Lower leg skin (tissue), 4 donors: ENCODE results near the gene TMEM121B. TPM values are rescaled to one million over a fixed set of nuclear protein-coding genes. Genes with fewer than 3 reads are reported as not detected.

ENCODE experiments used
- DNase-seq, 2 donors: peaks; one replicate each; pipeline ENCODE4 v3.0.0-alpha.2; 2019; ENCODE audit warnings: low spot score in 2 of 2
- H3K4me3 ChIP-seq: fragments of 200-600 bp; sonication (generic); 2 replicates; pipeline ENCODE4 v1.5.1; 2017; ENCODE audit warnings: mild to moderate bottlenecking, low read depth; ENCODE audit not compliant: poor library complexity, severe bottlenecking
- POLR2A ChIP-seq, 2 donors: fragments of 450-650 bp; IDR thresholded peaks; one replicate each; pipeline ENCODE4 v1.6.1; 2016 to 2017; ENCODE audit warnings: antibody characterized with exemption in 2 of 2, mild to moderate bottlenecking in 1 of 2, moderate library complexity in 1 of 2
- WGBS, 2 donors: methylation state at CpG; one replicate each; pipeline ENCODE4 v1.1.5; 2018; 5-methylcytosine and 5-hydroxymethylcytosine counted together
- intact Hi-C: fragments of 100-400 bp; cut with DNase I; formaldehyde crosslinking; loops from one replicate; pipeline ENCODE4 v1.15.0; 2023; ENCODE audit warnings: low total_unique reads
- total RNA-seq, 4 donors: library from RNA; depleted of rRNA; stranded (reverse); fragments of >200 nt; gene quantifications; one replicate each; pipeline ENCODE4 v1.1.0, GENCODE V29; 2016
- TF ChIP-seq, protein P1 (sequence below), 3 donors: fragments of 450-650 bp; IDR thresholded peaks; one replicate each; pipeline ENCODE4 v1.5.1; 2016; ENCODE audit warnings: antibody characterized with exemption in 3 of 3, mild to moderate bottlenecking in 3 of 3, moderate library complexity in 2 of 3

The TMEM121B gene
- total RNA-seq, 4 donors from 2014 or later: 0.53 to 2.6 (median 1.0) TPM

DNA sequence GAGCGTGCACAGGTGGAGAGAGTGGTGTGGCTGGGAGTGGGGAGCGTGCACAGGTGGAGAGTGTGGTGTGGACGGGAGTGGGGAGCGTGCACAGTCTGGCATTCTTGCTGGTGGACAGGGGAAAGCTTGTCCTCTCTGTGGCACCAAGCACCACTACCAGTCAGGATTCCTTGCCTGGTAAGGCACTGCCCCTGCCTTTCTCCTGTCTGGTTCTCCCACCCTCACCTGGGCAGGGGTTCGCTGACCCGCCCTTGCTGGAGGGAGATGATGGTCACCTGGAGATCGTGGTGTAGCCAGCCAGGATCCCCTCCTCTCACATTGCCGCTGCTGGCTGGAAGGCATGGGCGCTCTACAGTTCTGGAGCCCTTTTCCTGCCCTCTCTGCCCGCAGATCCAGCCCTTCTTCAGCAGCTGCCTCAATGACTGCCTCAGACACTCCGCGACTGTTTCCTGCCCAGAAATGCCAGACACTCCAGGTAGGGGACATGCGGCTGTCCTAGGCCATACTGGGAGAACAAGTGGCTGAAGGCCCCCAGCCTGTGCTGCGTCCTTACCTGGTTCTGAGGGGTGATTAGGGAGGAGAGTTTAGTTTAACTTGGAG lies 16.7 kb downstream of the TMEM121B start:
- DNase-seq: no peak
- TF ChIP-seq POLR2A (IDR thresholded peaks at IDR 0.05): no peak
- TF ChIP-seq, protein P1, sequence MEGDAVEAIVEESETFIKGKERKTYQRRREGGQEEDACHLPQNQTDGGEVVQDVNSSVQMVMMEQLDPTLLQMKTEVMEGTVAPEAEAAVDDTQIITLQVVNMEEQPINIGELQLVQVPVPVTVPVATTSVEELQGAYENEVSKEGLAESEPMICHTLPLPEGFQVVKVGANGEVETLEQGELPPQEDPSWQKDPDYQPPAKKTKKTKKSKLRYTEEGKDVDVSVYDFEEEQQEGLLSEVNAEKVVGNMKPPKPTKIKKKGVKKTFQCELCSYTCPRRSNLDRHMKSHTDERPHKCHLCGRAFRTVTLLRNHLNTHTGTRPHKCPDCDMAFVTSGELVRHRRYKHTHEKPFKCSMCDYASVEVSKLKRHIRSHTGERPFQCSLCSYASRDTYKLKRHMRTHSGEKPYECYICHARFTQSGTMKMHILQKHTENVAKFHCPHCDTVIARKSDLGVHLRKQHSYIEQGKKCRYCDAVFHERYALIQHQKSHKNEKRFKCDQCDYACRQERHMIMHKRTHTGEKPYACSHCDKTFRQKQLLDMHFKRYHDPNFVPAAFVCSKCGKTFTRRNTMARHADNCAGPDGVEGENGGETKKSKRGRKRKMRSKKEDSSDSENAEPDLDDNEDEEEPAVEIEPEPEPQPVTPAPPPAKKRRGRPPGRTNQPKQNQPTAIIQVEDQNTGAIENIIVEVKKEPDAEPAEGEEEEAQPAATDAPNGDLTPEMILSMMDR (IDR thresholded peaks at IDR 0.05): no peak
- 91 to 93% methylated on average over 13 of the region's 14 CpGs for WGBS, 2 donors
- intact Hi-C loops: no loop called here
- no peak overlapping the region for H3K4me3 ChIP-seq

DNA sequence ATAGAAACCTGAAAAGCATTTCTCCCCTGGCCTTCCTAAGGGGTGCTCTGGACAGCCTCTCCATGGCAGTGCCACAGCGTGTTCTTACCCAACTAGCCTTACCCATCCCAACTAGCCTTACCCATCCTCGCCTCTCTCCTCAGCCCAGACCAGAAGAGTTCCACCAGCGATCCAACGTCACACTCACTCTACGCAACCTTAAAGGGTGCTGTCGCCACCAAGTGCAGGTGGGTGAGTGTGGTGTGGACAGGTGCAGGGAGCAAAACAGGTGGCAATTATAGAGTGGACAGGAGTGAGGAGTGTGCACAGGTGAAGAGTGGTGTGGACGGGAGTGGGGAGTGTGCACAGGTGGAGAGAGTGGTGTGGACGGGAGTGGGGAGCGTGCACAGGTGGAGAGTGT lies 17.8 kb downstream of the TMEM121B start:
- TF ChIP-seq, protein P1 (IDR thresholded peaks at IDR 0.05): no peak
- TF ChIP-seq POLR2A (IDR thresholded peaks at IDR 0.05): no peak
- no peak for DNase-seq
- intact Hi-C loops: no loop called here
- WGBS, 2 donors: 92 to 97% methylated on average over 9 of the region's 9 CpGs
- no peak overlapping the region for H3K4me3 ChIP-seq

DNA sequence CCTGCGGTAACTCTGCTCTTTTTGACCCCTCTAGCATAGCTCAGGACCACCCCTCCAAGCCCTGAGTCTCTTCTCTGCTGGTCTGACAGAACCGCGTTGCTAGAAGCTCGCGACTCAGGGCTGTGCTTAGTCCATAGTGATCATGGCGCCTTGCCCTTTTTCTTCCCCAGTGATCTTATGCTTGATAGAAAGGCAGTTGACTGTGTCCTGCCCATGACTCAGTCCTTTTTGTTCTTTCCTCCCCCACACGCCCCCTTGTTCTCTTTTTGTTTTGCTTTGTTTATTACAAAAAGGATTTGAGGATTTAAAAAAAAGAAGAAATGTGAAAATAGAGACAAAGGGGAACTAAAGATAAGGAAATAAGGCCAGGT lies 18.9 kb downstream of the TMEM121B start:
- intact Hi-C loops: no loop called here
- H3K4me3 ChIP-seq: no peak overlapping the region
- DNase-seq: no peak
- WGBS, 2 donors: 89 to 94% methylated on average over 7 of the region's 7 CpGs
- no peak for TF ChIP-seq POLR2A (IDR thresholded peaks at IDR 0.05)
- TF ChIP-seq, protein P1 (IDR thresholded peaks at IDR 0.05): no peak

DNA sequence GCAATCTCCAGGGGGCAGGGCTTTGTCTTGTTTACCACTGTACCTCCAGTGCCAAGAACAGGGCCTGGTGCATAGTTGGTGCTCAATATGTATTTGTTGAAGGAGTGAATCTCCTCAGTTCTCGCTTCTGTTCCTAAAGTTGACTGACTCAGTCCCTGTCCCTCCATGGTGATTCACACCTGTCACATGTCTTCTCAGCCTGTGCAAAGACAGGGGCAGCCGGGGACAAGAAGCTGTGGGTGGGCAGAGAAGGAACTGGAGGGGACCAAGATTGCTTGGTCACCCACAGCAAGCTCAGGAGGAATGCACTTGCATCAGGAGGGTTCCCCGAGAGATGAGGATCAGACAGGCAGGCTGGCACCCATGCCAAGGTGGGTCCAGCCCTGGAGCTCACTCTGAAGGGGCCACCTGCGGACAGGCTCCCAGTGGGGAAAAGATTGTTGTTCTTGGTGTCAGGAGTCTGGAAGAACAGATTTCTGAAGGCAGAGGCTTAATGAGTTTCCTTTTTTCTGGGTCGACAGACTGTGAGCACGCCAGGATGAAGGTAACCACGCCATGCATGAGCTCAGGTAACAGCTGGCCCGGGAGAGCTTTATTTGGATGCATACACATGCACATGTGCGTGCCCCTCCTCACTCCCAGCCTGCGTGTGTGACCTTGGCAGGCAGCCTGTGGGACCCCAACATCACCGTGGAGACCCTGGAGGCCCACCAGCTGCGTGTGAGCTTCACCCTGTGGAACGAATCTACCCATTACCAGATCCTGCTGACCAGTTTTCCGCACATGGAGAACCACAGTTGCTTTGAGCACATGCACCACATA lies 19.5 kb downstream of the TMEM121B start:
- no peak for DNase-seq
- intact Hi-C loops: no loop called here
- no peak for TF ChIP-seq POLR2A (IDR thresholded peaks at IDR 0.05)
- TF ChIP-seq, protein P1 (IDR thresholded peaks at IDR 0.05): no peak
- no peak overlapping the region for H3K4me3 ChIP-seq
- 95% methylated on average over 14 of the region's 14 CpGs for WGBS, 2 donors

DNA sequence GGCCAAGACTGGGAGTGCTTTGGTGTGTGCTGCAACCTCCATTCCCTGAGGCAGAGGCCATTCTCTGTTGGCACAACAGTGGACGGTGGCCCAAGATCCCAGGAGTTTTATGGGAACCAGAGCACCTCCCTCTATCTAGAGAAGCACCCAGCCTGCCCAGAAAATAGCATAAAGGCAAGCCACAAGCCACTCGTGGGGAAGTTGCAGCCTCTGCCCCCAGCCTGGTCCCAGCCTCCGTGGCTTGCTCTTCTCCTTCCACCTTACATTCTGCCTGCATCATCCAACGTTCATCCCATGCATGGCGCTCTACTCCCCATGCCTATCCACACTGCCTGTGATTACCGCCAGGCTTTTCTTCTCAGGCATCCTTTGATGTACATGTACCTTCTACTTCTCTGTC lies 20.5 kb downstream of the TMEM121B start:
- TF ChIP-seq POLR2A (IDR thresholded peaks at IDR 0.05): no peak
- TF ChIP-seq, protein P1 (IDR thresholded peaks at IDR 0.05): no peak
- intact Hi-C loops: no loop called here
- no peak for DNase-seq
- WGBS, 2 donors: 78 to 87% methylated on average over 6 of the region's 6 CpGs
- H3K4me3 ChIP-seq: no peak overlapping the region
